HepG2 (cell line): Measurements from ENCODE around the gene CCDC170. TPM values are rescaled to one million over a fixed set of nuclear protein-coding genes. Genes with fewer than 3 reads are reported as not detected.

Experiments
- CERS6 ChIP-seq: sonication (generic); formaldehyde crosslinking; IDR thresholded peaks from 2 replicates; pipeline ENCODE4 v1.5.0; 2020; ENCODE audit warnings: missing genetic modification reagents
- ETS1 ChIP-seq: sonication (generic); formaldehyde crosslinking; IDR thresholded peaks from 2 replicates; pipeline ENCODE4 v1.4.0; 2020; ENCODE audit warnings: missing genetic modification reagents
- ETV5 ChIP-seq: IDR thresholded peaks from 2 replicates; pipeline ENCODE4 v1.6.1; 2018; ENCODE audit warnings: missing biosample characterization, missing genetic modification reagents, inconsistent platforms, borderline replicate concordance
- GZF1 ChIP-seq: sonication (generic); formaldehyde crosslinking; IDR thresholded peaks from 2 replicates; pipeline ENCODE4 v1.5.1; 2020; ENCODE audit warnings: mild to moderate bottlenecking, missing genetic modification reagents
- HNF1A ChIP-seq, 2 experiments: sonication (generic) in 1 of 2; formaldehyde crosslinking in 1 of 2; IDR thresholded peaks; 2 replicates each; pipeline versions ENCODE4 v1.4.0 to v1.6.1; 2016 to 2020; ENCODE audit warnings: borderline replicate concordance in 1 of 2, low read depth in 1 of 2, mild to moderate bottlenecking in 1 of 2, missing genetic modification reagents in 1 of 2
- JDP2 ChIP-seq: sonication (generic); formaldehyde crosslinking; IDR thresholded peaks from 2 replicates; pipeline ENCODE4 v1.8.1; 2022; ENCODE audit warnings: missing genetic modification reagents, borderline replicate concordance
- MAFF ChIP-seq: IDR thresholded peaks from 2 replicates; pipeline ENCODE4 v1.6.1; 2011; ENCODE audit warnings: low read depth, low read length, improper control_type of control experiment
- NR2F1 ChIP-seq, 2 experiments: fragments of 450-650 bp in 1 of 2; formaldehyde crosslinking in 1 of 2; IDR thresholded peaks; 2 replicates each; pipeline versions ENCODE4 v1.5.0 to v1.6.1; 2016 to 2020; ENCODE audit warnings: mild to moderate bottlenecking in 1 of 2, missing compliant biosample characterization in 1 of 2, missing genetic modification reagents in 1 of 2, moderate library complexity in 1 of 2
- PAXIP1 ChIP-seq: sonication (generic); formaldehyde crosslinking; conservative IDR thresholded peaks from 2 replicates; pipeline ENCODE4 v1.4.0; 2020; ENCODE audit warnings: mild to moderate bottlenecking, missing genetic modification reagents, moderate library complexity
- RCOR2 ChIP-seq: IDR thresholded peaks from 2 replicates; pipeline ENCODE4 v1.6.1; 2016; ENCODE audit warnings: missing biosample characterization, missing genetic modification reagents
- SATB2 ChIP-seq: sonication (generic); formaldehyde crosslinking; IDR thresholded peaks from 2 replicates; pipeline ENCODE4 v1.5.0; 2020; ENCODE audit warnings: missing genetic modification reagents
- THYN1 ChIP-seq: sonication (generic); formaldehyde crosslinking; IDR thresholded peaks from 2 replicates; pipeline ENCODE4 v1.8.1; 2023; ENCODE audit warnings: low read depth, mild to moderate bottlenecking, moderate library complexity, missing genetic modification reagents, borderline replicate concordance
- TIGD3 ChIP-seq: sonication (generic); formaldehyde crosslinking; IDR thresholded peaks from 2 replicates; pipeline ENCODE4 v1.5.1; 2020; ENCODE audit warnings: mild to moderate bottlenecking, missing genetic modification reagents, borderline replicate concordance
- ZEB1 ChIP-seq: IDR thresholded peaks from 2 replicates; pipeline ENCODE4 v1.6.1; 2012; ENCODE audit warnings: mild to moderate bottlenecking, low read depth, inconsistent platforms; ENCODE audit not compliant: insufficient replicate concordance
- ZNF558 ChIP-seq: sonication (generic); formaldehyde crosslinking; IDR thresholded peaks from 2 replicates; pipeline ENCODE4 v1.9.0; 2022; ENCODE audit warnings: mild to moderate bottlenecking, missing genetic modification reagents, borderline replicate concordance
- polyA plus RNA-seq, 8 experiments: library from polyadenylated mRNA; depleted of rRNA in 3 of 8; stranded (reverse) in 7 of 8; unstranded in 1 of 8; fragments of >200 nt; fragmentation: Illumina TruSeq in 4 of 8; extraction: Trizol in 4 of 8; gene quantifications; 2 replicates each; pipeline versions ENCODE4 v1.2.1 to v1.2.3, GENCODE V29; 2011 to 2016; ENCODE audit warnings: low read depth in 4 of 8, missing spikeins in 1 of 8, mixed read lengths in 1 of 8; ENCODE audit not compliant: insufficient read depth in 1 of 8
- total RNA-seq, 5 experiments: library from RNA; depleted of rRNA; stranded (reverse); fragments of >200 nt; fragmentation: Illumina TruSeq; extraction: Trizol; gene quantifications; 2 replicates each; pipeline ENCODE4 v1.2.3, GENCODE V29; 2016; ENCODE audit warnings: low read depth in 1 of 5

CCDC170 gene
- total and polyA plus RNA-seq, 2 of the 13 experiments (the other 11 are each of a cell fraction or from before 2014, with no cell fraction given), result 0.90 to 5.1 TPM

- TF ChIP-seq TIGD3 (CRISPR knock-in tag) (no peak), HNF1A (IDR thresholded peaks at IDR 0.05; ENCODE audit: low read depth) (no peak), HNF1A (CRISPR knock-in tag; IDR thresholded peaks at IDR 0.05; ENCODE audit: borderline replicate concordance) (no peak), GZF1 (CRISPR knock-in tag) (no peak), SATB2 (CRISPR knock-in tag) (no peak), PAXIP1 (0 out of 2 replicates have a peak, but pooled peaks have one; percentile 36), RCOR2 (CRISPR knock-in tag) (0 out of 2 replicates have a peak, but pooled peaks have one; percentile 34), ETV5 (peak; percentile 16; the same call in 1 of the 2 replicates), JDP2 (no peak), THYN1 (CRISPR knock-in tag) (no peak), ZEB1 (no peak), ETS1 (CRISPR knock-in tag) (no peak), CERS6 (CRISPR knock-in tag) (no peak), NR2F1 (CRISPR knock-in tag; IDR thresholded peaks at IDR 0.05) (peak in 1 of 2 experiments; percentile 54; a peak in 1 of 4 replicates), ZNF558 (CRISPR knock-in tag) (no peak), MAFF (no peak)
Measured at GRCh38 chr6:151535476-151536187, 41.8 kb downstream of the CCDC170 start (continued).
